A673 (cell line): ENCODE results near the gene ATG101. TPM values are rescaled to one million over a fixed set of nuclear protein-coding genes. Genes with fewer than 3 reads are reported as not detected.

ENCODE experiments used
- BruUV-seq: library from RNA; stranded (reverse); fragments of 400-500 nt; replicated peaks from 2 replicates; lab custom pipeline; 2021; lab: Mats Ljungman, UMichigan
- CTCF ChIA-PET: fragments of 300-600 bp; sonication (Branson Sonifier 250); formaldehyde crosslinking; loops from one replicate; lab custom pipeline; 2022; ENCODE audit warnings: antibody characterized with exemption; lab: Charles Lee
- POLR2A ChIA-PET: fragments of 300-600 bp; sonication (Branson Sonifier 250); formaldehyde crosslinking; loops from one replicate; lab custom pipeline; 2022; ENCODE audit warnings: antibody characterized with exemption; ENCODE audit not compliant: low non-redundant PET; lab: Charles Lee
- DNase-seq: peaks from one replicate; pipeline ENCODE4 v3.0.0-alpha.2; 2015; ENCODE audit warnings: low spot score
- H3K27ac ChIP-seq: fragments of 200-600 bp; sonication (generic); 2 replicates; pipeline ENCODE4 v1.5.1; 2016; ENCODE audit warnings: mixed run types, low read depth, mild to moderate bottlenecking, mixed read lengths, antibody characterized with exemption, low read length; ENCODE audit not compliant: poor library complexity, severe bottlenecking
- H3K27me3 ChIP-seq: fragments of 200-600 bp; sonication (generic); replicated peaks from 2 replicates; pipeline ENCODE4 v1.6.1; 2017; ENCODE audit warnings: mixed run types, low read depth, mild to moderate bottlenecking, mixed read lengths, antibody characterized with exemption, low read length; ENCODE audit not compliant: insufficient read depth, poor library complexity
- H3K36me3 ChIP-seq: fragments of 200-600 bp; sonication (generic); 2 replicates; pipeline ENCODE4 v1.6.1; 2016; ENCODE audit warnings: mixed run types, mild to moderate bottlenecking, mixed read lengths, antibody characterized with exemption, low read length; ENCODE audit not compliant: insufficient read depth, poor library complexity, severe bottlenecking
- H3K4me1 ChIP-seq: fragments of 200-600 bp; sonication (generic); 2 replicates; pipeline ENCODE4 v1.6.1; 2017; ENCODE audit warnings: mixed run types, mild to moderate bottlenecking, mixed read lengths, antibody characterized with exemption, low read length; ENCODE audit not compliant: insufficient read depth, poor library complexity, severe bottlenecking
- H3K4me3 ChIP-seq: fragments of 200-600 bp; sonication (generic); 2 replicates; pipeline ENCODE4 v1.5.1; 2016; ENCODE audit warnings: low read depth, mixed run types, mild to moderate bottlenecking, mixed read lengths, low read length; ENCODE audit not compliant: poor library complexity, severe bottlenecking
- H3K9me3 ChIP-seq: fragments of 200-600 bp; sonication (generic); 2 replicates; pipeline ENCODE4 v1.6.1; 2016; ENCODE audit warnings: mixed run types, low read depth, mild to moderate bottlenecking, mixed read lengths, antibody characterized with exemption, low read length; ENCODE audit not compliant: poor library complexity, severe bottlenecking
- EZH2 ChIP-seq: fragments of 200-600 bp; sonication (generic); IDR thresholded peaks from 2 replicates; pipeline ENCODE4 v1.6.1; 2017; ENCODE audit warnings: borderline replicate concordance, low read depth, mild to moderate bottlenecking, mixed read lengths, antibody characterized with exemption, low read length; ENCODE audit not compliant: poor library complexity, severe bottlenecking
- intact Hi-C: fragments of 100-400 bp; cut with micrococcal nuclease; formaldehyde crosslinking; loops from one replicate; pipeline ENCODE4 v1.10.0; 2022; ENCODE audit not compliant: unreplicated experiment
- total RNA-seq: library from RNA; stranded (reverse); gene quantifications from 2 replicates; pipeline ENCODE4 v1.2.3, GENCODE V29; 2021
- TF ChIP-seq, protein P1 (sequence below): fragments of 300-800, 200-600 bp; sonication (generic); conservative IDR thresholded peaks from 2 replicates; pipeline ENCODE4 v1.5.1; 2017; ENCODE audit warnings: low read depth, mild to moderate bottlenecking, antibody characterized with exemption, low read length, moderate library complexity, mixed read lengths

Gene ATG101
- total RNA-seq, 1 experiment from 2014 or later = 52.0 TPM

DNA sequence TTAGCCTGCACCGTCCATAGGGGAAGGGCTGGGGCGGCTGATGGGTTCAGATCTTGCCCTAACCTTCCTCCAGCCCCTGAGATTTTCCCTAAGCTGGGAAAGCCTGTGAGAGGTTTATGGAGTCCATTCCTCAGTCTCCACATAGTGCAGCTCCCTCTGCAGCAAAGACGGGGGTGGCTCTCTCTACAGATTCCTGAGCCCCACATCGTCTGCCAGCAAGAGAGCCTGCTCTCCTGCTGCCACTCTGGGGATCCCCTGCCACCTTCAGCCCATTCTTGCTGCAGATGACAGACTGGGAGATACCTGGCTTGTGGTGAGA is 12.8 kb downstream of the ATG101 start:
- H3K36me3 ChIP-seq = peaks cover 3% of the 10 kb centered on the region
- no peak for DNase-seq
- H3K27me3 ChIP-seq = no peaks in the 10 kb centered on the region
- peak overlapping the region; percentile 23 for H3K27ac ChIP-seq
- no peaks in the 10 kb centered on the region for H3K9me3 ChIP-seq
- peaks cover 24% of the 10 kb centered on the region for H3K4me1 ChIP-seq
- TF ChIP-seq EZH2 = no peak
- TF ChIP-seq, protein P1, sequence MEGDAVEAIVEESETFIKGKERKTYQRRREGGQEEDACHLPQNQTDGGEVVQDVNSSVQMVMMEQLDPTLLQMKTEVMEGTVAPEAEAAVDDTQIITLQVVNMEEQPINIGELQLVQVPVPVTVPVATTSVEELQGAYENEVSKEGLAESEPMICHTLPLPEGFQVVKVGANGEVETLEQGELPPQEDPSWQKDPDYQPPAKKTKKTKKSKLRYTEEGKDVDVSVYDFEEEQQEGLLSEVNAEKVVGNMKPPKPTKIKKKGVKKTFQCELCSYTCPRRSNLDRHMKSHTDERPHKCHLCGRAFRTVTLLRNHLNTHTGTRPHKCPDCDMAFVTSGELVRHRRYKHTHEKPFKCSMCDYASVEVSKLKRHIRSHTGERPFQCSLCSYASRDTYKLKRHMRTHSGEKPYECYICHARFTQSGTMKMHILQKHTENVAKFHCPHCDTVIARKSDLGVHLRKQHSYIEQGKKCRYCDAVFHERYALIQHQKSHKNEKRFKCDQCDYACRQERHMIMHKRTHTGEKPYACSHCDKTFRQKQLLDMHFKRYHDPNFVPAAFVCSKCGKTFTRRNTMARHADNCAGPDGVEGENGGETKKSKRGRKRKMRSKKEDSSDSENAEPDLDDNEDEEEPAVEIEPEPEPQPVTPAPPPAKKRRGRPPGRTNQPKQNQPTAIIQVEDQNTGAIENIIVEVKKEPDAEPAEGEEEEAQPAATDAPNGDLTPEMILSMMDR = no peak
- BruUV-seq = no TSS peak
- CTCF ChIA-PET = interaction anchor here (0.6 to 4.7 kb wide), 5 partner anchors 14 to 79 kb away, joined by 3 to 46 read pairs (median 3); no protein-coding TSS in a partner anchor
- POLR2A ChIA-PET = no interaction called here
- intact Hi-C loops = no loop called here
- no peak overlapping the region for H3K4me3 ChIP-seq

DNA sequence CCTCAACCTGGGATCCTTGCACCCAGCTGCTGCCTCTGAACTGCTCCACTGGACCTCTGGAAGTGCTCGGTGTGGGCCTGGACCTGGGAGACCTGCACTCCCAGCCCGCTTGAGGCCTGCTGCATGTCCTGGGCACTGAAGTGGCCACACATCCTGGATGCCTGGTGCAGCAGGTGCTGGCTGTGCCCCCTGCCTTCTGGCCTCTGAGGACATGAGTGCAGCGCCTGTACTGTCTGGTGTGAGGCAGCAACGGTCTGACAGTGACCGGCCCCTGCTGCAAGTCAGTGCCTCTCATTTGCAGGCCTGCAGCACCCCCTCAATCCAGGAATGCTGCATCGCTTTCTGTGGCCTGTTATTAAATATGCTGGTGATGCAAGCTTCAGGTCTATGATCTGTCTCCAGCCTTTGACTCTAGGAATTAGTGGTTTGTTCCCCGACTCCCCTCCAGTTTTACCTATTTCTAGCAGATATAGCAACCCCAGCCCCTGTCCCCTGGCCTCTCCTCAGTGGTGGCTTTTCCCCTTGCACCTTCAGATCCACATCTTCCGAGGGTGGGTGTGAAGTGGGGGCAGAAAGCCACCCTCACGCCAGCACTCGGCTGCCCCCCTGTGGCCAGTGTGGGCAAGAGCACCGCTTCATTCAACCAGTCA is 13.3 kb downstream of the ATG101 start:
- H3K9me3 ChIP-seq = no peaks in the 10 kb centered on the region
- POLR2A ChIA-PET = no interaction called here
- peak overlapping the region; percentile 23 for H3K27ac ChIP-seq
- TF ChIP-seq, protein P1 = peak; percentile 99
- no peak for TF ChIP-seq EZH2
- intact Hi-C loops = loop anchor here (1.0 kb wide), 1 partner anchor 58 kb away; no protein-coding TSS in a partner anchor
- H3K4me1 ChIP-seq = peaks cover 24% of the 10 kb centered on the region
- CTCF ChIA-PET = interaction anchor here (0.6 to 4.7 kb wide), 5 partner anchors 15 to 80 kb away, joined by 3 to 46 read pairs (median 3); no protein-coding TSS in a partner anchor
- BruUV-seq = no TSS peak
- no peaks in the 10 kb centered on the region for H3K36me3 ChIP-seq
- no peak overlapping the region for H3K4me3 ChIP-seq
- H3K27me3 ChIP-seq = no peaks in the 10 kb centered on the region
- DNase-seq = peak; percentile 72

DNA sequence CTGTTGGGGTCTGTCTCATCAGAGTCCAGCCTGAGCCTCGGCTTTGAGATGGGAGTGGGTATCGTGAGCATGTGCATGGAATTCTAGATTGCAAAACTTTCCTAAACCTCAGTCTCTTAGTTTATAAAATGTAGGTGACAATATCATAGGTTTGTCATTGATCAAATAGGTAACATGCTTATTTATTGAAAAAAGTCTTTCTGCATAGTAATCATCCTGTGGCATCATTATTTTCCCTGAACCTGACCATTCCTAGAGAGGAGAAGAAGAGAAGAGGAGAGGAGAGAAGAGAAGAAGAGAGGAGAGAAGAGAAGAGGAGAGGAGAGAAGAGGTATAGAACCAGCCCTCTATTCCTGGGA is 13.8 kb downstream of the ATG101 start:
- POLR2A ChIA-PET = no interaction called here
- BruUV-seq = no TSS peak

More for the DNA sequence above, 13.8 kb downstream of the ATG101 start:
- no peak for DNase-seq
- no peaks in the 10 kb centered on the region for H3K9me3 ChIP-seq
- CTCF ChIA-PET = interaction anchor here (1.0 to 4.7 kb wide), 4 partner anchors 15 to 80 kb away, joined by 3 to 46 read pairs (median 14); no protein-coding TSS in a partner anchor
- TF ChIP-seq, protein P1 = no peak
- no peak for TF ChIP-seq EZH2
- no peaks in the 10 kb centered on the region for H3K27me3 ChIP-seq
- H3K36me3 ChIP-seq = no peaks in the 10 kb centered on the region
- no peak overlapping the region for H3K4me3 ChIP-seq
- H3K4me1 ChIP-seq = peaks cover 24% of the 10 kb centered on the region
- H3K27ac ChIP-seq = no peak overlapping the region
- intact Hi-C loops = loop anchor here (1.0 kb wide), 1 partner anchor 58 kb away; no protein-coding TSS in a partner anchor
